IPS-11a (cell line): ENCODE data around the gene MAPKAPK3.

Experiments
- H3K4me3 ChIP-seq: one replicate; pipeline ENCODE4 v1.5.1; 2013; ENCODE audit warnings: low read depth, low read length, control low read depth

MAPKAPK3 gene

GRCh38 chr3:50587373-50587772 lies 29.6 kb upstream of the MAPKAPK3 start:
- H3K4me3 ChIP-seq, result no peak overlapping the region

GRCh38 chr3:50587806-50588758 lies 28.9 kb upstream of the MAPKAPK3 start:
- H3K4me3 ChIP-seq, result no peak overlapping the region

GRCh38 chr3:50588759-50589433 lies 28.1 kb upstream of the MAPKAPK3 start:
- H3K4me3 ChIP-seq, result no peak overlapping the region

- H3K4me3 ChIP-seq, result no peak overlapping the region
Measured at GRCh38 chr3:50591196-50591741, 25.7 kb upstream of the MAPKAPK3 start.

GRCh38 chr3:50592568-50592967 lies 24.4 kb upstream of the MAPKAPK3 start:
- no peak overlapping the region for H3K4me3 ChIP-seq

GRCh38 chr3:50594253-50594785 lies 22.6 kb upstream of the MAPKAPK3 start:
- no peak overlapping the region for H3K4me3 ChIP-seq

GRCh38 chr3:50599115-50599715 lies 17.7 kb upstream of the MAPKAPK3 start:
- H3K4me3 ChIP-seq, result no peak overlapping the region

- no peak overlapping the region for H3K4me3 ChIP-seq
Measured at GRCh38 chr3:50599716-50600118, 17.2 kb upstream of the MAPKAPK3 start.

- no peak overlapping the region for H3K4me3 ChIP-seq
Measured at GRCh38 chr3:50600141-50600753, 16.7 kb upstream of the MAPKAPK3 start.

GRCh38 chr3:50600841-50601591 lies 15.9 kb upstream of the MAPKAPK3 start:
- no peak overlapping the region for H3K4me3 ChIP-seq

- H3K4me3 ChIP-seq, result no peak overlapping the region
Measured at GRCh38 chr3:50602595-50603191, 14.3 kb upstream of the MAPKAPK3 start.

GRCh38 chr3:50603261-50604109 lies 13.5 kb upstream of the MAPKAPK3 start:
- H3K4me3 ChIP-seq, result no peak overlapping the region

GRCh38 chr3:50604110-50604621 lies 12.8 kb upstream of the MAPKAPK3 start:
- no peak overlapping the region for H3K4me3 ChIP-seq

GRCh38 chr3:50604628-50605588 lies 12.0 kb upstream of the MAPKAPK3 start:
- no peak overlapping the region for H3K4me3 ChIP-seq

- H3K4me3 ChIP-seq, result no peak overlapping the region
Measured at GRCh38 chr3:50605901-50606326, 11.0 kb upstream of the MAPKAPK3 start.

- no peak overlapping the region for H3K4me3 ChIP-seq
Measured at GRCh38 chr3:50606596-50606995, 10.4 kb upstream of the MAPKAPK3 start.
